Measurements from ENCODE around the gene ZNF316. TPM values are rescaled to one million over a fixed set of nuclear protein-coding genes. Genes with fewer than 3 reads are reported as not detected.

Gene ZNF316
- total RNA-seq, 6 experiments from 2014 or later: 9.5 to 25.1 (median 15.2) TPM

- intact Hi-C loops (cut with DNase I): no loop called here
- Histone ChIP-seq H3K27me3 (no peaks in the 10 kb centered on the region), H3K4me1 (no peaks in the 10 kb centered on the region), H3K36me3 (peaks cover 0 to 37% (median 7%) of the 10 kb centered on the region in 4 donors), H3K27ac (no peak overlapping the region), H3K4me3 (no peak overlapping the region), H3K9me3 (no peaks in the 10 kb centered on the region)
- WGBS (ENCODE audit: insufficient coverage, low coverage, low lambda C conversion rate, missing lambda C conversion rate): 96% methylated on average over 5 of the region's 21 CpGs
- ATAC-seq (no peak), DNase-seq (no peak)
- TF ChIP-seq POLR2A (IDR thresholded peaks at IDR 0.05) (no peak), CTCF (IDR thresholded peaks at IDR 0.05) (no peak)
These were observed 7.0 kb downstream of the ZNF316 start for GRCh38 chr7:6643915-6644625.

- peaks cover 0 to 37% (median 7%) of the 10 kb centered on the region in 4 donors for H3K36me3 ChIP-seq
- intact Hi-C loops (cut with DNase I): no loop called here
- 80% methylated on average over 1 of the region's 10 CpGs for WGBS (ENCODE audit: insufficient coverage, low coverage, low lambda C conversion rate, missing lambda C conversion rate)
- DNase-seq (no peak), ATAC-seq (no peak)
- no peaks in the 10 kb centered on the region for H3K4me1 ChIP-seq
- H3K27ac ChIP-seq: no peak overlapping the region
- no peaks in the 10 kb centered on the region for H3K27me3 ChIP-seq
- H3K4me3 ChIP-seq: no peak overlapping the region
- no peak for TF ChIP-seq CTCF (IDR thresholded peaks at IDR 0.05)
- TF ChIP-seq POLR2A (IDR thresholded peaks at IDR 0.05): no peak
- no peaks in the 10 kb centered on the region for H3K9me3 ChIP-seq
These were observed 7.6 kb downstream of the ZNF316 start for GRCh38 chr7:6644728-6645127.

GRCh38 chr7:6646465-6646864 lies 9.3 kb downstream of the ZNF316 start:
- intact Hi-C loops (cut with DNase I): no loop called here
- TF ChIP-seq CTCF (IDR thresholded peaks at IDR 0.05): no peak
- no peak for TF ChIP-seq POLR2A (IDR thresholded peaks at IDR 0.05)
- Histone ChIP-seq H3K4me1 (no peaks in the 10 kb centered on the region), H3K4me3 (no peak overlapping the region), H3K9me3 (no peaks in the 10 kb centered on the region), H3K27me3 (no peaks in the 10 kb centered on the region), H3K36me3 (peaks cover 0 to 30% (median 7%) of the 10 kb centered on the region in 4 donors), H3K27ac (no peak overlapping the region)
- WGBS (ENCODE audit: insufficient coverage, low coverage, low lambda C conversion rate, missing lambda C conversion rate): 80% methylated on average over 2 of the region's 8 CpGs
- ATAC-seq (no peak), DNase-seq (no peak)

- Histone ChIP-seq H3K27ac (no peak overlapping the region), H3K36me3 (peaks cover 0 to 30% (median 9%) of the 10 kb centered on the region in 4 donors), H3K9me3 (no peaks in the 10 kb centered on the region), H3K4me3 (no peak overlapping the region), H3K27me3 (no peaks in the 10 kb centered on the region), H3K4me1 (no peaks in the 10 kb centered on the region)
- WGBS (ENCODE audit: insufficient coverage, low coverage, low lambda C conversion rate, missing lambda C conversion rate): 80% methylated on average over 1 of the region's 8 CpGs
- intact Hi-C loops (cut with DNase I): no loop called here
- ATAC-seq (no peak), DNase-seq (no peak)
- TF ChIP-seq CTCF (IDR thresholded peaks at IDR 0.05) (no peak), POLR2A (IDR thresholded peaks at IDR 0.05) (no peak)
These were observed 10.0 kb downstream of the ZNF316 start for GRCh38 chr7:6647080-6647479.
